Astrocyte (in vitro differentiated cells and primary cell): Measurements from ENCODE around the gene GMDS. TPM values are rescaled to one million over a fixed set of nuclear protein-coding genes. Genes with fewer than 3 reads are reported as not detected.

Experiments used
- DNase-seq: peaks from one replicate; pipeline ENCODE4 v3.0.0-alpha.2; 2010; ENCODE audit warnings: low read depth
- FAIRE-seq: peaks from 2 replicates; lab custom pipeline; 2011; peaks lifted over from hg19 to GRCh38; lab: Jason Lieb, UNC
- H2AFZ ChIP-seq: 2 replicates; pipeline ENCODE4 v1.6.0; 2012; ENCODE audit warnings: low read depth, low read length, inconsistent platforms
- H3K27ac ChIP-seq: 2 replicates; pipeline ENCODE4 v1.5.1; 2011; ENCODE audit warnings: low read depth, low read length, inconsistent platforms
- H3K27me3 ChIP-seq: 2 replicates; pipeline ENCODE4 v1.6.0; 2011; ENCODE audit warnings: low read length, inconsistent platforms; ENCODE audit not compliant: insufficient read depth
- H3K36me3 ChIP-seq: 2 replicates; pipeline ENCODE4 v1.5.1; 2011; ENCODE audit warnings: low read length, inconsistent platforms; ENCODE audit not compliant: insufficient read depth
- H3K4me1 ChIP-seq: 2 replicates; pipeline ENCODE4 v1.5.1; 2011; ENCODE audit warnings: low read length, inconsistent platforms; ENCODE audit not compliant: insufficient read depth
- H3K4me2 ChIP-seq: 2 replicates; pipeline ENCODE4 v1.6.0; 2012; ENCODE audit warnings: low read length, inconsistent platforms
- H3K4me3 ChIP-seq: 2 replicates; pipeline ENCODE4 v1.5.1; 2011; ENCODE audit warnings: low read depth, mild to moderate bottlenecking, low read length, inconsistent platforms; ENCODE audit not compliant: insufficient read depth
- H3K79me2 ChIP-seq: 2 replicates; pipeline ENCODE4 v1.6.0; 2012; ENCODE audit warnings: mild to moderate bottlenecking, low read length, inconsistent platforms; ENCODE audit not compliant: insufficient read depth
- H3K9ac ChIP-seq: 2 replicates; pipeline ENCODE4 v1.6.0; 2012; ENCODE audit warnings: mild to moderate bottlenecking, low read length, inconsistent platforms
- H3K9me3 ChIP-seq: 2 replicates; pipeline ENCODE4 v1.5.1; 2012; ENCODE audit warnings: low read depth, mild to moderate bottlenecking, low read length, inconsistent platforms; ENCODE audit not compliant: insufficient read depth
- H4K20me1 ChIP-seq: 2 replicates; pipeline ENCODE4 v1.6.0; 2012; ENCODE audit warnings: low read length, inconsistent platforms; ENCODE audit not compliant: insufficient read depth
- H3K27ac Mint-ChIP-seq: one replicate; pipeline ENCODE4 v1.8.0; 2021; ENCODE audit warnings: mild to moderate bottlenecking, mixed read lengths; ENCODE audit not compliant: unreplicated experiment
- H3K27me3 Mint-ChIP-seq: one replicate; pipeline ENCODE4 v1.8.0; 2021; ENCODE audit warnings: low read depth, mixed read lengths; ENCODE audit not compliant: unreplicated experiment
- H3K36me3 Mint-ChIP-seq: one replicate; pipeline ENCODE4 v1.8.0; 2021; ENCODE audit warnings: low read depth, mixed read lengths; ENCODE audit not compliant: unreplicated experiment
- H3K4me1 Mint-ChIP-seq: one replicate; pipeline ENCODE4 v1.8.0; 2021; ENCODE audit warnings: low read depth, mixed read lengths; ENCODE audit not compliant: unreplicated experiment
- H3K4me3 Mint-ChIP-seq: one replicate; pipeline ENCODE4 v1.8.0; 2021; ENCODE audit warnings: mild to moderate bottlenecking, moderate library complexity, mixed read lengths; ENCODE audit not compliant: unreplicated experiment
- H3K9me3 Mint-ChIP-seq: one replicate; pipeline ENCODE4 v1.8.0; 2021; ENCODE audit warnings: mild to moderate bottlenecking, mixed read lengths; ENCODE audit not compliant: unreplicated experiment
- CTCF ChIP-seq: IDR thresholded peaks from 2 replicates; pipeline ENCODE4 v1.5.1; 2011; ENCODE audit warnings: low read depth, mild to moderate bottlenecking, inconsistent platforms, low read length, moderate library complexity; ENCODE audit not compliant: insufficient read depth
- EZH2 ChIP-seq: IDR thresholded peaks from 2 replicates; pipeline ENCODE4 v1.6.1; 2012; ENCODE audit warnings: mild to moderate bottlenecking, low read length, inconsistent platforms; ENCODE audit not compliant: insufficient read depth
- total RNA-seq: library from RNA; stranded (reverse); gene quantifications from 2 replicates; pipeline ENCODE4 v1.2.1, GENCODE V29; 2021

The GMDS gene
- total RNA-seq, 1 donor from 2014 or later = 9.4 TPM

DNA sequence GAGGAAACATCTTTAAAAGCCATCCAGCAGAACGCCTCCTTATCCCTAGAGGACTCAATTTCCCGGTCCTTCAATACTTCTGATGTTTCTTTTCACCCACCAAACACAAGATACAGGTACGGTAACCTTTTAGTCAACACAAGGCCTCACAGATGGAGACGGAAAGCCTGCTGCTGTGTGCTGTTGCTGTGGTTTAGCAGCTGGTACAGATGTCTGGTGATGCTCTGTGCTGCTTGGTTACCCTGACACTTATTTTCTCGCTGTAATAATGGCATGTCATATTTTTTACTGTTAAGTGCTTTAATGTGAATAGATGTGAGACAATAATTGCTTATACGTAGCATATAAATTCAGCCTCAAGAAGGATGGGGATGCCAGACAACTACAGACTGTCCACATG is 25.3 kb downstream of the GMDS start:
- Histone ChIP-seq H3K4me2 (no peak overlapping the region), H3K79me2 (no peaks in the 10 kb centered on the region), H4K20me1 (peaks cover 8% of the 10 kb centered on the region), H3K9ac (no peak overlapping the region), H3K4me1 (peaks cover 2% of the 10 kb centered on the region), H3K4me3 (no peak overlapping the region), H3K9me3 (no peaks in the 10 kb centered on the region), H3K27ac (no peak overlapping the region), H3K36me3 (no peaks in the 10 kb centered on the region), H3K27me3 (no peaks in the 10 kb centered on the region), H2AFZ (no peak overlapping the region)
- Mint-ChIP-seq H3K9me3 (no peaks in the 10 kb centered on the region), H3K36me3 (no peaks in the 10 kb centered on the region), H3K4me1 (no peaks in the 10 kb centered on the region), H3K27me3 (no peaks in the 10 kb centered on the region), H3K4me3 (no peak overlapping the region), H3K27ac (no peak overlapping the region)
- DNase-seq (no peak), FAIRE-seq (no peak)
- no peak for TF ChIP-seq CTCF
- TF ChIP-seq EZH2 = no peak

DNA sequence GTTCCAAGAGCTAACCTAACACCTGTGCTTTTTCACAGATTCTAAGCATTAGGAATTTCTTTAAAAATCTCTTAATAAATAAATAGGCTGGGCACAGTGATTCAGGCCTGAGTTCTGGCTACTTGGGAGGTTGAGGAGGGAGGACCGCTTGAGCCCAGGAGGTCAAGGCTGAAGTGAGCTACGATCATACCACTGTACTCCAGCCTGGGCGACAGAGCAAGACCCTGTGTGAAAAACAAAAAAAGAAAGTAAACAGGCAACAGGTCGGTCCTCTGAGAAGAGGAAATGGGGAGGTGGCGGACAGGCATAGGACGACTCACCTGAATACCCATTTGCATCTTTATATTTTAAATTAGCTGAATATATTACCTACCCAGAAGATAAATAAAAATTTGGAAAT is 26.5 kb downstream of the GMDS start:
- H3K27me3 ChIP-seq = no peaks in the 10 kb centered on the region
- no peak overlapping the region for H2AFZ ChIP-seq
- no peaks in the 10 kb centered on the region for H3K9me3 Mint-ChIP-seq
- no peak overlapping the region for H3K27ac ChIP-seq
- H3K79me2 ChIP-seq = no peaks in the 10 kb centered on the region
- FAIRE-seq (no peak), DNase-seq (no peak)
- H3K4me2 ChIP-seq = no peak overlapping the region
- H3K4me3 Mint-ChIP-seq = no peak overlapping the region
- H3K36me3 ChIP-seq = no peaks in the 10 kb centered on the region
- H3K27ac Mint-ChIP-seq = no peak overlapping the region
- no peak for TF ChIP-seq CTCF
- no peak for TF ChIP-seq EZH2
- H3K9me3 ChIP-seq = no peaks in the 10 kb centered on the region
- peaks cover 8% of the 10 kb centered on the region for H4K20me1 ChIP-seq
- peaks cover 2% of the 10 kb centered on the region for H3K4me1 ChIP-seq
- H3K9ac ChIP-seq = no peak overlapping the region
- H3K4me1 Mint-ChIP-seq = no peaks in the 10 kb centered on the region
- no peaks in the 10 kb centered on the region for H3K36me3 Mint-ChIP-seq
- no peaks in the 10 kb centered on the region for H3K27me3 Mint-ChIP-seq
- no peak overlapping the region for H3K4me3 ChIP-seq

DNA sequence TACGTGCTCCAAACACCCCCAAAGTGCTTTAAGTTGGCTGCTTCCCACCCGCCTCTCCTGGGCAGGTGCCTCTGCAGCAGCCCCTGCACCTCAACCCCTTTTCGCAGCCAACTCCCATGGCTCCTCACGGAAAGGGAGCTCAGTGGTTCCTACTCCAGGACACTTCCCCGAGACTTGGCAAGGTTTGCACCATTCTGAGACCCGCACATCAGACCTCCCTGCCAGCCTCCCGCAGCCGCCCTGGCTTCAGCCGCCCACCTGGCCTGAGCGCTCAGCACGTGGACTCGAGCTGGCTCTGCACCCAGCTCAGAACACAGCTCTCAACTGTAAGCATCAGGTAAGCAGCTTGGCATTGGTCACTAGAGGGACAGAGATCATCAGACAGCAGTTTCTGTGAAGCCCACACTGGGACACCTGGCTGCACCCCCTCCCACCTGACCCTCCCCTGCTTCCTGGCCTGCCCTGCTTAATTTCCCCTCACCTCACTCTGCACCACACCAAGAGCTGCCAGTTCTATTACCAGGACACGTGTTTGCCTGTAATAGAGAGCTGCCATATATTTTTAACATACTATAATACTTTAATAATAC is 28.5 kb downstream of the GMDS start:
- no peak overlapping the region for H3K27ac ChIP-seq
- TF ChIP-seq CTCF (no peak), EZH2 (no peak)
- H3K4me3 ChIP-seq = no peak overlapping the region
- H3K36me3 Mint-ChIP-seq = no peaks in the 10 kb centered on the region
- no peaks in the 10 kb centered on the region for H3K4me1 Mint-ChIP-seq
- no peak for DNase-seq
- H4K20me1 ChIP-seq = peaks cover 8% of the 10 kb centered on the region
- no peak for FAIRE-seq
- H3K27ac Mint-ChIP-seq = no peak overlapping the region
- no peak overlapping the region for H3K9ac ChIP-seq
- no peaks in the 10 kb centered on the region for H3K27me3 ChIP-seq
- no peaks in the 10 kb centered on the region for H3K79me2 ChIP-seq
- peaks cover 2% of the 10 kb centered on the region for H3K4me1 ChIP-seq
- no peak overlapping the region for H2AFZ ChIP-seq
- no peaks in the 10 kb centered on the region for H3K36me3 ChIP-seq
- H3K4me3 Mint-ChIP-seq = no peak overlapping the region
- H3K9me3 ChIP-seq = no peaks in the 10 kb centered on the region
- no peaks in the 10 kb centered on the region for H3K9me3 Mint-ChIP-seq
- no peaks in the 10 kb centered on the region for H3K27me3 Mint-ChIP-seq
- H3K4me2 ChIP-seq = no peak overlapping the region
